ENCODE data around the gene GOLGA8T.
"Not testable (repeated sequence)": the region's sequence is repeated elsewhere in the genome, so short reads cannot be mapped to it uniquely, and the experiment has no call there.

GRCh38 chr15:30176613-30177012 lies 41.8 kb downstream of the GOLGA8T start:
- TF ChIP-seq, protein P1, sequence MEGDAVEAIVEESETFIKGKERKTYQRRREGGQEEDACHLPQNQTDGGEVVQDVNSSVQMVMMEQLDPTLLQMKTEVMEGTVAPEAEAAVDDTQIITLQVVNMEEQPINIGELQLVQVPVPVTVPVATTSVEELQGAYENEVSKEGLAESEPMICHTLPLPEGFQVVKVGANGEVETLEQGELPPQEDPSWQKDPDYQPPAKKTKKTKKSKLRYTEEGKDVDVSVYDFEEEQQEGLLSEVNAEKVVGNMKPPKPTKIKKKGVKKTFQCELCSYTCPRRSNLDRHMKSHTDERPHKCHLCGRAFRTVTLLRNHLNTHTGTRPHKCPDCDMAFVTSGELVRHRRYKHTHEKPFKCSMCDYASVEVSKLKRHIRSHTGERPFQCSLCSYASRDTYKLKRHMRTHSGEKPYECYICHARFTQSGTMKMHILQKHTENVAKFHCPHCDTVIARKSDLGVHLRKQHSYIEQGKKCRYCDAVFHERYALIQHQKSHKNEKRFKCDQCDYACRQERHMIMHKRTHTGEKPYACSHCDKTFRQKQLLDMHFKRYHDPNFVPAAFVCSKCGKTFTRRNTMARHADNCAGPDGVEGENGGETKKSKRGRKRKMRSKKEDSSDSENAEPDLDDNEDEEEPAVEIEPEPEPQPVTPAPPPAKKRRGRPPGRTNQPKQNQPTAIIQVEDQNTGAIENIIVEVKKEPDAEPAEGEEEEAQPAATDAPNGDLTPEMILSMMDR (conservative IDR thresholded peaks at IDR 0.05), result not testable (repeated sequence)
- not testable (repeated sequence) for TF ChIP-seq ZFX (IDR thresholded peaks at IDR 0.05)
